Measurements from ENCODE around the gene MCM3AP. TPM values are rescaled to one million over a fixed set of nuclear protein-coding genes. Genes with fewer than 3 reads are reported as not detected.

Gene MCM3AP
- total and polyA plus RNA-seq, 9 of the 15 experiments (the other 6 are each of a cell fraction or from before 2014, with no cell fraction given): 6.5 to 179 (median 69.6) TPM

DNA sequence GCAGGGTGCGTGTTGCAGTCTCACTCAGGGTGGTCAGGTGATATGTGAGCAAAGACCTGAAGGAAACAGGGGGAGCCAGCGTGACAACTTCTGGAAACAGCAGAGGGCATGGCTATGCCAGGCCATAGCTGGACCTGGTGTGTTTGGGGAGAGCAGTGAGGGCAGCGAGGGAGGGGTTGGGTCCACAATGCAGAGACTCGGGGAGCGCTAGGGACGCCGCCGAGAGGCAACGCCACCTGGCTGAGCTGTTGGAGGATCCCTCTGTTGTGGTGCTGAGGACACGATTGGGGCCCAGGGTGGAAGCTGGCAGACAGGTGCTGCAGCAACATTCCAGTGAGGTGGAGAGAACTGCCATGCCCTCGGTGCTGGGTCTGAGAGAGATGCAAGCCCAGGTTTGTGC is 30.2 kb downstream of the MCM3AP start:
- WGBS (ENCODE audit: insufficient coverage, low coverage, missing lambda C conversion rate): 95% methylated on average over 11 of the region's 11 CpGs
- no peak for FAIRE-seq
- in situ Hi-C loops (cut with MboI): no loop called here

DNA sequence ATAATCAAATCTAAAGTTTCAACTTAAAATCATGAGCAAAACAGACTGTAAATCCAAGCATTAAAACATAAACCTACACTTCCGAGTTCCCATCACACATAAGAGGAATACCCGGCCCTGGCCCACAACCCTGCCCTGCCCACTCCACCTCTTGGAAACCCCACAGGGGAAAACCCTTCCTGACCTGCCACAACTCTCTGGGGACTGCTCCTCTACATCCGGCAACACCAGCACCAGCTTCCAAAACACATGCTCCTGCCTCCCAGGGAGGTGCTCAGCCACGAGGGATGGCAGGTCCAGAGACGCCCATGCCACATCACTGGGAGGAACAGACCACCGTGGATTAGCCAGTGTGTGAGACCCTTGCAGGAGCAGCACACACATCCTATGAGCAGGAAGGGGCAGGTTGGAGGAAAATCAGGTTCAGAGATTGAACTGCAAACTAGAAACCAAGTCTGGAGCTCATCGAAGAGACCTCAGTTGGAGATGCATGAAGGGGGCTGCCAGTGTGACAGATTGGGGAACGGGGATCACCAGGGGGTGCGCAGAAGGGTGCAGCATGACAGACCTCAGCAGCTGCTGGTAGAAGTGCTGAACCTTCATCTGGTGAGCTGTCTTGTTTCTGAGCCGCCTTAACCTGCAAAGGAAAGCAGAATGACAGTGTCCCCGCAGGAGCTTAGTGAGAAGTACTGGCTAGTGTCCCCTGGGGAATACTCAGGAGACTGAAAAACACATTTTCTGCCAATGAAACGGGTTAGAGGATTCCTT is 31.0 kb downstream of the MCM3AP start:
- H3K79me2 ChIP-seq (ENCODE audit: control insufficient read depth, insufficient read depth, low read length): no peaks in the 10 kb centered on the region
- H3K9me1 ChIP-seq (ENCODE audit: control insufficient read depth, insufficient read depth, low read length): no peaks in the 10 kb centered on the region
- peak overlapping the region in 1 of 2 experiments; percentile 68; a peak in 1 of 4 replicates for H3K9ac ChIP-seq (ENCODE audit: insufficient read depth in 1 of 2, low read depth in 2 of 2, low read length in 2 of 2)
- H2AFZ ChIP-seq (ENCODE audit: low read depth, low read length): no peak overlapping the region
- H3K27ac ChIP-seq (ENCODE audit: extremely low read depth, low read depth, low read length): peak overlapping the region; percentile 64; the same call in 2 of the 3 replicates
- peaks cover 5 to 11% of the 10 kb centered on the region in 2 experiments; a peak in 3 of 5 replicates for H3K4me1 ChIP-seq (replicated peaks in 1 of 2; ENCODE audit: control insufficient read depth in 2 of 2, insufficient read depth in 2 of 2, low read length in 2 of 2)
- H3K9me3 ChIP-seq (replicated peaks; ENCODE audit: control insufficient read depth, insufficient read depth, low read depth, low read length): no peaks in the 10 kb centered on the region
- no peaks in the 10 kb centered on the region for H3K27me3 ChIP-seq (ENCODE audit: control insufficient read depth in 2 of 2, insufficient read depth in 2 of 2, low read length in 2 of 2)
- WGBS (ENCODE audit: insufficient coverage, low coverage, missing lambda C conversion rate): 94% methylated on average over 12 of the region's 12 CpGs
- H4K20me1 ChIP-seq (replicated peaks; ENCODE audit: control insufficient read depth, insufficient read depth, low read length): no peaks in the 10 kb centered on the region
- intact Hi-C loops (cut with micrococcal nuclease) (no loop called here), in situ Hi-C loops (cut with MboI) (no loop called here)
- ChIA-PET CTCF (ENCODE audit: low intra/inter-chr PET ratio) (interaction anchor here (0.6 kb wide), 1 partner anchor 17 kb away, joined by 6 read pairs; no protein-coding TSS in a partner anchor), POLR2A (interaction anchor here (0.7 to 3.0 kb wide), 8 partner anchors 10 to 50 kb away, joined by 3 to 13 read pairs (median 7); no protein-coding TSS in a partner anchor)
- DNase-seq (ENCODE audit: extremely low read depth in 1 of 4, low spot score in 3 of 4) (no peak), FAIRE-seq (no peak), ATAC-seq (no peak)
- no peak overlapping the region for H3K4me3 ChIP-seq
- peaks cover 95% of the 10 kb centered on the region for H3K36me3 ChIP-seq (ENCODE audit: control insufficient read depth, insufficient read depth, low read length)
- BruUV-seq (replicated peaks): no TSS peak
- TF ChIP-seq ZNF766 (CRISPR knock-in tag; conservative IDR thresholded peaks at IDR 0.05) (0 out of 2 replicates have a peak, but pooled peaks have one; percentile 10), PML (IDR thresholded peaks at IDR 0.05; ENCODE audit: low read length) (no peak), ELF4 (CRISPR knock-in tag; IDR thresholded peaks at IDR 0.05) (no peak), ZNF695 (CRISPR knock-in tag; IDR thresholded peaks at IDR 0.05) (no peak)
- H3K4me2 ChIP-seq (ENCODE audit: insufficient read depth, low read length): no peak overlapping the region

More for the DNA sequence above, 30.2 kb downstream of the MCM3AP start:
- no TSS peak for BruUV-seq (replicated peaks)
- peak; percentile 63 for TF ChIP-seq RBM22 (IDR thresholded peaks at IDR 0.05; ENCODE audit: low read depth, low read length, poor library complexity, severe bottlenecking)
- no peak for TF ChIP-seq YY1 (IDR thresholded peaks at IDR 0.05; ENCODE audit: borderline replicate concordance in 1 of 3, control insufficient read depth in 1 of 3, extremely low read depth in 1 of 3, insufficient read depth in 3 of 3, insufficient read length in 1 of 3, insufficient replicate concordance in 2 of 3, low read depth in 1 of 3, low read length in 2 of 3)
- TF ChIP-seq POLR2G (IDR thresholded peaks at IDR 0.05; ENCODE audit: low read depth, low read length): peak; percentile 54
- Histone ChIP-seq H3K4me2 (ENCODE audit: insufficient read depth, low read length) (no peak overlapping the region), H4K20me1 (replicated peaks; ENCODE audit: control insufficient read depth, insufficient read depth, low read length) (no peaks in the 10 kb centered on the region), H3K4me1 (replicated peaks in 1 of 2; ENCODE audit: control insufficient read depth in 2 of 2, insufficient read depth in 2 of 2, low read length in 2 of 2) (peaks cover 5 to 11% of the 10 kb centered on the region in 2 experiments; a peak in 3 of 5 replicates), H3K79me2 (ENCODE audit: control insufficient read depth, insufficient read depth, low read length) (no peaks in the 10 kb centered on the region), H3K27me3 (ENCODE audit: control insufficient read depth in 2 of 2, insufficient read depth in 2 of 2, low read length in 2 of 2) (no peaks in the 10 kb centered on the region), H3K9me3 (replicated peaks; ENCODE audit: control insufficient read depth, insufficient read depth, low read depth, low read length) (no peaks in the 10 kb centered on the region), H3K27ac (ENCODE audit: extremely low read depth, low read depth, low read length) (no peak overlapping the region), H2AFZ (ENCODE audit: low read depth, low read length) (no peak overlapping the region), H3K9ac (ENCODE audit: insufficient read depth in 1 of 2, low read depth in 2 of 2, low read length in 2 of 2) (no peak overlapping the region; a peak in 1 of 4 replicates), H3K36me3 (ENCODE audit: control insufficient read depth, insufficient read depth, low read length) (peaks cover 94% of the 10 kb centered on the region), H3K9me1 (ENCODE audit: control insufficient read depth, insufficient read depth, low read length) (no peaks in the 10 kb centered on the region), H3K4me3 (no peak overlapping the region)
- ChIA-PET POLR2A (interaction anchor here (0.6 to 0.9 kb wide), 3 partner anchors 13 to 449 kb away, joined by 3 read pairs; no protein-coding TSS in a partner anchor), CTCF (ENCODE audit: low intra/inter-chr PET ratio) (interaction anchor here (0.6 kb wide), 1 partner anchor 16 kb away, joined by 6 read pairs; no protein-coding TSS in a partner anchor)
- intact Hi-C loops (cut with micrococcal nuclease): no loop called here
- ATAC-seq (no peak), DNase-seq (ENCODE audit: extremely low read depth in 1 of 4, low spot score in 3 of 4) (no peak)

Measured in K562 (cell line).